Mesenchymal stem cell (in vitro differentiated cells and primary cell): ENCODE results near the gene LMBR1.

Experiments used
- DNase-seq: peaks from one replicate; pipeline ENCODE4 v3.0.0-alpha.2; 2013
- H2AFZ ChIP-seq: one replicate; pipeline ENCODE4 v1.6.1; 2013; ENCODE audit warnings: low read depth, mild to moderate bottlenecking, control low read depth, inconsistent platforms, low read length, moderate library complexity
- H2AK5ac ChIP-seq: 2 replicates; pipeline ENCODE4 v1.6.1; 2013; ENCODE audit warnings: low read length, moderate library complexity, mild to moderate bottlenecking, inconsistent platforms; ENCODE audit not compliant: severe bottlenecking
- H2BK120ac ChIP-seq: one replicate; pipeline ENCODE4 v1.6.1; 2013; ENCODE audit warnings: low read depth, mild to moderate bottlenecking, inconsistent platforms, low read length, moderate library complexity
- H2BK12ac ChIP-seq, 2 experiments: one replicate each; pipeline ENCODE4 v1.6.1; 2013; ENCODE audit warnings: inconsistent platforms in 2 of 2, low read length in 2 of 2, mild to moderate bottlenecking in 2 of 2, moderate library complexity in 2 of 2, control low read depth in 1 of 2
- H2BK15ac ChIP-seq: one replicate; pipeline ENCODE4 v1.6.1; 2013; ENCODE audit warnings: mild to moderate bottlenecking, low read depth, inconsistent platforms; ENCODE audit not compliant: poor library complexity, severe bottlenecking
- H2BK5ac ChIP-seq: 2 replicates; pipeline ENCODE4 v1.6.1; 2013; ENCODE audit warnings: low read depth, mild to moderate bottlenecking, low read length, control low read depth, inconsistent platforms; ENCODE audit not compliant: poor library complexity, severe bottlenecking
- H3K14ac ChIP-seq, 2 experiments: one replicate each; pipeline ENCODE4 v1.6.1; 2013; ENCODE audit warnings: inconsistent platforms in 2 of 2, low read length in 2 of 2, control low read depth in 1 of 2, mild to moderate bottlenecking in 1 of 2, moderate library complexity in 1 of 2
- H3K18ac ChIP-seq, 2 experiments: one replicate each; pipeline ENCODE4 v1.6.1; 2013; ENCODE audit warnings: inconsistent platforms in 2 of 2, low read length in 2 of 2, control low read depth in 1 of 2, low read depth in 1 of 2, mild to moderate bottlenecking in 1 of 2
- H3K23ac ChIP-seq, 2 experiments: one replicate each; pipeline ENCODE4 v1.6.1; 2013; ENCODE audit warnings: inconsistent platforms in 2 of 2, low read length in 2 of 2, mild to moderate bottlenecking in 2 of 2, moderate library complexity in 2 of 2, control low read depth in 1 of 2
- H3K27ac ChIP-seq: 2 replicates; pipeline ENCODE4 v1.5.1; 2013; ENCODE audit warnings: mild to moderate bottlenecking, moderate library complexity, low read length, control low read depth, inconsistent platforms; ENCODE audit not compliant: poor library complexity, severe bottlenecking
- H3K27me3 ChIP-seq, 2 experiments: 2 replicates each; pipeline versions ENCODE4 v1.6.1 to v1.7.0; 2013; ENCODE audit warnings: low read length in 2 of 2, mild to moderate bottlenecking in 2 of 2, moderate library complexity in 2 of 2, control low read depth in 1 of 2, inconsistent platforms in 1 of 2; ENCODE audit not compliant: control insufficient read depth in 1 of 2, insufficient read depth in 1 of 2
- H3K36me3 ChIP-seq, 2 experiments: 2 replicates each; pipeline versions ENCODE4 v1.6.1 to v1.7.0; 2013; ENCODE audit warnings: low read length in 2 of 2, control low read depth in 1 of 2, inconsistent platforms in 1 of 2, low read depth in 1 of 2, mild to moderate bottlenecking in 1 of 2; ENCODE audit not compliant: insufficient read depth in 2 of 2, control insufficient read depth in 1 of 2
- H3K4ac ChIP-seq, 2 experiments: one replicate each; pipeline ENCODE4 v1.6.1; 2013; ENCODE audit warnings: inconsistent platforms in 2 of 2, low read length in 2 of 2, mild to moderate bottlenecking in 2 of 2, moderate library complexity in 2 of 2, control low read depth in 1 of 2, low read depth in 1 of 2
- H3K4me1 ChIP-seq: 2 replicates; pipeline ENCODE4 v1.6.1; 2013; ENCODE audit warnings: low read depth, low read length, control low read depth; ENCODE audit not compliant: control insufficient read depth, insufficient read depth
- H3K4me2 ChIP-seq: 2 replicates; pipeline ENCODE4 v1.6.1; 2013; ENCODE audit warnings: low read length, mild to moderate bottlenecking, inconsistent platforms; ENCODE audit not compliant: poor library complexity, severe bottlenecking
- H3K4me3 ChIP-seq, 2 experiments: 2 replicates each; pipeline versions ENCODE4 v1.5.1 to v1.7.0; 2013; ENCODE audit warnings: low read length in 2 of 2, mild to moderate bottlenecking in 2 of 2, control low read depth in 1 of 2, low read depth in 1 of 2; ENCODE audit not compliant: insufficient read depth in 1 of 2
- H3K79me1 ChIP-seq: replicated peaks from 2 replicates; pipeline ENCODE4 v1.6.1; 2013; ENCODE audit warnings: mild to moderate bottlenecking, control low read depth, low read length, inconsistent platforms; ENCODE audit not compliant: poor library complexity, severe bottlenecking
- H3K9ac ChIP-seq: 2 replicates; pipeline ENCODE4 v1.7.0; 2013; ENCODE audit warnings: mild to moderate bottlenecking, low read length, moderate library complexity
- H3K9me3 ChIP-seq: 2 replicates; pipeline ENCODE4 v1.7.0; 2013; ENCODE audit warnings: mild to moderate bottlenecking, low read length; ENCODE audit not compliant: control insufficient read depth
- H4K8ac ChIP-seq: one replicate; pipeline ENCODE4 v1.6.1; 2013; ENCODE audit warnings: inconsistent platforms, mild to moderate bottlenecking, low read length, moderate library complexity
- H4K91ac ChIP-seq: one replicate; pipeline ENCODE4 v1.6.1; 2013; ENCODE audit warnings: mild to moderate bottlenecking, low read length, inconsistent platforms
- WGBS: methylation state at CpG from one replicate; pipeline ENCODE4 v1.1.7; 2013; ENCODE audit warnings: mixed read lengths; 5-methylcytosine and 5-hydroxymethylcytosine counted together

Gene LMBR1

DNA sequence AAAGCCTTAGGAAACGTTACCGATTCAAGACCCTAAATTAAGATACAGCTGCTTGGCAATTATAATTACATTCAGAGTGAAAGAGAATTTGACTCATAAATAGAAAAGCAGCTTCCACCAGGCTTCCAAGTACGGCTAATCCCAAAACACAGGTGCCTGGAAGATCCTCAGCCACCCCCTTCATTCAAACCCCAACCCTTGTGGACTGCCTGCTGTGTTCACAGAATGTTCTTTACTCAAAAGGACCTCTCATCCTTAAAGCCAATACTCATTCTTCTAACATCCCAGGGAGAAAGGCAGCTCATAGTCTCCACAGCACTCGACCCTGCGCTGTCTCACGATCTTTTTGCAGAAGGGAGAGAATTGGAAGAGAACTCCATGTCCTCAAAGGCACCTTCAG is 219.5 kb downstream of the LMBR1 start:
- H3K4ac ChIP-seq = no peak overlapping the region
- H3K4me3 ChIP-seq = no peak overlapping the region
- H3K4me1 ChIP-seq = peaks cover under 1% of the 10 kb centered on the region
- no peak overlapping the region for H3K18ac ChIP-seq
- H3K9ac ChIP-seq = no peak overlapping the region
- no peaks in the 10 kb centered on the region for H3K79me1 ChIP-seq
- H2BK120ac ChIP-seq = no peak overlapping the region
- no peak overlapping the region for H2BK15ac ChIP-seq
- H4K8ac ChIP-seq = no peak overlapping the region
- no peak overlapping the region for H4K91ac ChIP-seq
- peaks cover 29 to 54% of the 10 kb centered on the region in 2 experiments for H3K36me3 ChIP-seq
- H3K27me3 ChIP-seq = no peaks in the 10 kb centered on the region
- H3K9me3 ChIP-seq = no peaks in the 10 kb centered on the region
- no peak overlapping the region for H2AK5ac ChIP-seq
- WGBS = 100% methylated on average over 5 of the region's 6 CpGs
- no peak overlapping the region for H2BK5ac ChIP-seq
- DNase-seq = no peak
- no peak overlapping the region for H3K4me2 ChIP-seq
- H3K14ac ChIP-seq = no peak overlapping the region
- no peak overlapping the region for H2BK12ac ChIP-seq
- no peak overlapping the region for H3K27ac ChIP-seq
- no peak overlapping the region for H2AFZ ChIP-seq
- no peak overlapping the region for H3K23ac ChIP-seq

DNA sequence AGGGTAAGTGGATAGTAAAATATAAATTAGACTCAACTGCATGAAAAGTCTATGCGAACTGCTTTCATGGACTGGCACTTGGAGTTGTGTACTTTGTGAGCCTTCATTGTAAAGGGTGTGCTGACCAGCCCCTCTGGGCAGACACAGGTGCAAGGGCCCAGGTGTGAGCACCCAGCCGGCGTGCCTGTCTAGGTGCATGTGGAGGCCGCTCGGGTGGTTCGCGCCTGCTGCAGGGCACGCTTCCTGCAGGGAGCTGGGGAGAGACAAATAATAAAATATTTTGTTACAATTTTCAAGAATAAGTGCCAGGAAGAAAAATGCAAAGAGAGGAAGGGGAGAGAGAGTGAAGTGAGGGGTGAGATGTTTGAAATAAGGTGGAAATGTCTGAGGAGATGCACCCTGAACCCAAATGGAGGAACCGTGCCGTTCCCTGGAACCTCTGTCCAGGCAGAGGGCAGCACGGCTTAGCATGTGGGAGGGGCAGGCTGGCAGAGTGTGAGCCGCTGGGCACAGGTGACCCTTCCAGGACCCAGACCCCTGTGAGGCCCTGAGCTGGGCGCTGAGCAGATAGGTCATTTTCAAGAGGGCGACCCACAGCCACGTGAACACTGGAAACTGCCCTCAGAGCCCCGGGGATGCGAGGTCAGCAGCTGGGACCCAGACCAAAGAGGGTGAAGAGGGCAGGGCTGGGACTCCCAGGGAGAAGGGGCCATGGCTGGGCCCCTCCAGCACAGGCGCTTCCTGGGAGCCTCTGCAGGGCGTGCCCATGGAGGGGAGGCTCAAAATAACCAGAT is 223.8 kb downstream of the LMBR1 start:
- H3K4ac ChIP-seq = no peak overlapping the region
- H3K27ac ChIP-seq = no peak overlapping the region
- no peak for DNase-seq
- H2AFZ ChIP-seq = no peak overlapping the region
- H3K79me1 ChIP-seq = no peaks in the 10 kb centered on the region
- H2BK12ac ChIP-seq = no peak overlapping the region
- no peaks in the 10 kb centered on the region for H3K27me3 ChIP-seq
- peaks cover 2% of the 10 kb centered on the region for H3K4me1 ChIP-seq
- H2BK5ac ChIP-seq = no peak overlapping the region
- peak overlapping the region in 1 of 2 experiments; percentile 14 for H3K4me3 ChIP-seq
- no peak overlapping the region for H3K18ac ChIP-seq
- no peak overlapping the region for H4K91ac ChIP-seq
- WGBS = 97% methylated on average over 14 of the region's 19 CpGs
- H2AK5ac ChIP-seq = no peak overlapping the region
- no peak overlapping the region for H3K14ac ChIP-seq
- H2BK120ac ChIP-seq = no peak overlapping the region
- no peak overlapping the region for H3K9ac ChIP-seq
- H3K4me2 ChIP-seq = no peak overlapping the region
- peaks cover 8 to 23% of the 10 kb centered on the region in 2 experiments for H3K36me3 ChIP-seq
- H4K8ac ChIP-seq = no peak overlapping the region
- H3K23ac ChIP-seq = no peak overlapping the region
- no peak overlapping the region for H2BK15ac ChIP-seq
- no peaks in the 10 kb centered on the region for H3K9me3 ChIP-seq

DNA sequence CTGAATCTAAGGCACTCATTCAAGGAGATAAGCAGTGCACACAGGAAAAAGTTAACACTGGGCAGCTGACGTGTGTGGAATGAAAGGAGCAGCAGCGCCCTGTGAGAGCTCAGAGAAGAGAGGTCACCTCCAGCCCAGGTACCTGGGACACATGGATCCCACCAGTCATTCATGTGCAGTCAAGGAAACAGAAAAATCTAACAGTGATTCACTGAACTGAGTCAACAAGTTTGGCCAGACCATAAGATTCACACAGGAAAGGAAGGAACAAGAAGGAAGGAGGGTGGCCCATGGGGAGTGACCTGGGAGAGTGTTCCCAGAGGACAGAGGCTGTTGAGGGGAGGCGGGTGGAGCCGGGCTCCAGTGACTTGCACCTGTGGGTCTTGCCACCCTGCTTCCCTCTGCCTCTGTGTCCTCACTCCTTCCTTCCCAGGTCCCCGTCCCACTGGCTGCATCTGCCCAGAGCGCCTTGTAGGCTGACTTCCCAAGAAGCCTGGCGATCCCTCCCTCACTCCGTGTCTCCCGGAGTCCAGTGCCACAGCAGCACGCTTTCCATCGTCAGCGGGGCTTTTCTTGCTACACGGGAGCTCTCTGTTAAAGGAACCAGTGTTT is 224.7 kb downstream of the LMBR1 start:
- Histone ChIP-seq H2BK5ac (no peak overlapping the region), H3K4me3 (no peak overlapping the region), H2AK5ac (no peak overlapping the region), H2BK120ac (no peak overlapping the region), H3K9me3 (no peaks in the 10 kb centered on the region), H3K4ac (no peak overlapping the region), H3K4me1 (peaks cover 2% of the 10 kb centered on the region), H3K27me3 (no peaks in the 10 kb centered on the region), H2AFZ (no peak overlapping the region), H3K4me2 (no peak overlapping the region), H2BK15ac (no peak overlapping the region), H2BK12ac (no peak overlapping the region), H3K23ac (peak overlapping the region in 1 of 2 experiments; percentile 46), H3K27ac (no peak overlapping the region), H4K91ac (no peak overlapping the region), H3K18ac (no peak overlapping the region), H3K9ac (no peak overlapping the region), H4K8ac (no peak overlapping the region), H3K79me1 (no peaks in the 10 kb centered on the region), H3K14ac (no peak overlapping the region), H3K36me3 (peaks cover 5 to 21% of the 10 kb centered on the region in 2 experiments)
- no peak for DNase-seq
- 98% methylated on average over 13 of the region's 13 CpGs for WGBS

DNA sequence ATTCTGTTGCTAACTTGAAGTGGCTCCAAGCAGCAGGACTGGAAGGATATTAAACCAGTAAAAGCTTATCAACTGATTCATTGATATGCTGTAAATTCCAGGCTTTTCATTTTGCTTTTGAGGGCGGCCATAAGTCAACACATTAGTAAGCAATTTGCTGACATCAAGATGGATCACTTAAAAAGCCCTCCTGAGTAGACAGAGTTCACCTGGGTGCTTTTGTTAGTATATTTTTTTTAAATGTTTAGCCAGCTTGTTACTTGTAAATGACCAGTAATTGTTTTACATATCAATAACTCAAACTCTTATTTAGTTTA is 225.9 kb downstream of the LMBR1 start:
- 100% methylated on average over 1 of the region's 1 CpG for WGBS
- Histone ChIP-seq H3K79me1 (no peaks in the 10 kb centered on the region), H2AFZ (no peak overlapping the region)

More for the DNA sequence above, 225.9 kb downstream of the LMBR1 start:
- Histone ChIP-seq H2AK5ac (no peak overlapping the region), H3K4me3 (no peak overlapping the region), H3K4ac (no peak overlapping the region), H2BK12ac (no peak overlapping the region), H3K27ac (no peak overlapping the region), H3K9me3 (no peaks in the 10 kb centered on the region), H3K4me1 (peaks cover 4% of the 10 kb centered on the region), H2BK120ac (no peak overlapping the region), H2BK15ac (no peak overlapping the region), H3K9ac (no peak overlapping the region), H3K4me2 (no peak overlapping the region), H3K27me3 (no peaks in the 10 kb centered on the region), H3K18ac (no peak overlapping the region), H3K23ac (no peak overlapping the region), H3K36me3 (peaks cover 5 to 11% of the 10 kb centered on the region in 2 experiments), H2BK5ac (no peak overlapping the region), H3K14ac (no peak overlapping the region), H4K91ac (no peak overlapping the region), H4K8ac (no peak overlapping the region)
- DNase-seq = no peak
